GM12878 (cell line): ENCODE measurements around the gene ABCA10. TPM values are rescaled to one million over a fixed set of nuclear protein-coding genes. Genes with fewer than 3 reads are reported as not detected.

Experiments used
- ATAC-seq: fragments of 200-7000 bp; cut with Tn5 transposase; 3 replicates; pipeline ENCODE4 v1.9.1; 2020; ENCODE audit warnings: mild to moderate bottlenecking, moderate library complexity
- BruUV-seq: library from RNA; stranded (reverse); fragments of 400-500 nt; replicated peaks from 2 replicates; lab custom pipeline; 2021; lab: Mats Ljungman, UMichigan
- CTCF ChIA-PET: fragments of 300-600 bp; sonication (Branson Sonifier 250); formaldehyde crosslinking; extraction: SDS; loops from one replicate; lab custom pipeline; 2021; ENCODE audit warnings: inconsistent platforms; lab: Yijun Ruan, JAX
- POLR2A ChIA-PET: fragments of 350-600 bp; formaldehyde crosslinking; extraction: SDS; loops from one replicate; lab custom pipeline; 2021; ENCODE audit warnings: inconsistent platforms; lab: Charles Lee
- RAD21 ChIA-PET: fragments of 300-600 bp; sonication (Branson Sonifier 250); formaldehyde crosslinking; loops from one replicate; lab custom pipeline; 2023; ENCODE audit warnings: antibody characterized with exemption; ENCODE audit not compliant: unreplicated experiment; lab: Charles Lee
- SMC1A ChIA-PET: fragments of 300-600 bp; sonication (Branson Sonifier 250); formaldehyde crosslinking; loops from one replicate; lab custom pipeline; 2023; ENCODE audit not compliant: unreplicated experiment, uncharacterized antibody; lab: Charles Lee
- DNase-seq: peaks from one replicate; pipeline ENCODE4 v3.0.0-alpha.2; 2011; ENCODE audit warnings: low read depth, low spot score
- FAIRE-seq: peaks from 3 replicates; lab custom pipeline; 2011; peaks lifted over from hg19 to GRCh38; lab: Jason Lieb, UNC
- H2AFZ ChIP-seq: 2 replicates; pipeline ENCODE4 v1.6.0; 2011; ENCODE audit warnings: low read depth, low read length, control low read depth; ENCODE audit not compliant: control insufficient read depth
- H3K27ac ChIP-seq: 2 replicates; pipeline ENCODE4 v1.5.1; 2011; ENCODE audit warnings: control low read depth; ENCODE audit not compliant: control insufficient read depth, insufficient read depth
- H3K27me3 ChIP-seq, 2 experiments: replicated peaks in 1 of 2; 2 replicates each; pipeline versions ENCODE4 v1.6.0 to v1.6.1; 2011; ENCODE audit warnings: low read length in 1 of 2; ENCODE audit not compliant: control insufficient read depth in 2 of 2, insufficient read depth in 2 of 2
- H3K36me3 ChIP-seq, 2 experiments: 2 replicates each; pipeline ENCODE4 v1.5.1; 2011; ENCODE audit warnings: low read length in 1 of 2; ENCODE audit not compliant: control insufficient read depth in 2 of 2, insufficient read depth in 2 of 2
- H3K4me1 ChIP-seq: 2 replicates; pipeline ENCODE4 v1.6.1; 2011; ENCODE audit warnings: mild to moderate bottlenecking, low read length, moderate library complexity, mixed read lengths; ENCODE audit not compliant: control insufficient read depth, insufficient read depth
- H3K4me2 ChIP-seq: 2 replicates; pipeline ENCODE4 v1.6.0; 2011; ENCODE audit warnings: control low read depth; ENCODE audit not compliant: control insufficient read depth, insufficient read depth
- H3K4me3 ChIP-seq: fragments of 200-600 bp; sonication (generic); 2 replicates; pipeline ENCODE4 v1.5.1; 2016
- H3K79me2 ChIP-seq: 2 replicates; pipeline ENCODE4 v1.6.0; 2011; ENCODE audit warnings: low read length; ENCODE audit not compliant: control insufficient read depth, insufficient read depth
- H3K9ac ChIP-seq: 2 replicates; pipeline ENCODE4 v1.8.0; 2011; ENCODE audit warnings: low read length, control low read depth, mixed read lengths; ENCODE audit not compliant: control insufficient read depth, insufficient read depth
- H3K9me3 ChIP-seq: replicated peaks from 3 replicates; pipeline ENCODE4 v1.5.1; 2011; ENCODE audit warnings: mild to moderate bottlenecking, low read length; ENCODE audit not compliant: control insufficient read depth, insufficient read depth
- H4K20me1 ChIP-seq: 2 replicates; pipeline ENCODE4 v1.6.0; 2011; ENCODE audit not compliant: control insufficient read depth, insufficient read depth
- FOS ChIP-seq: IDR thresholded peaks from 3 replicates; pipeline ENCODE4 v1.6.1; 2011; ENCODE audit warnings: borderline replicate concordance; ENCODE audit not compliant: insufficient read length; ENCODE audit errors: extremely low read depth
- IRF5 ChIP-seq: fragments of 450-650 bp; IDR thresholded peaks from 2 replicates; pipeline ENCODE4 v1.6.1; 2017; ENCODE audit warnings: borderline replicate concordance
- NFXL1 ChIP-seq: fragments of 450-650 bp; IDR thresholded peaks from 2 replicates; pipeline ENCODE4 v1.6.1; 2017; ENCODE audit warnings: antibody characterized with exemption, mild to moderate bottlenecking, borderline replicate concordance
- RELA ChIP-seq: fragments of 450-650 bp; IDR thresholded peaks from 2 replicates; pipeline ENCODE4 v1.8.0; 2014; ENCODE audit warnings: borderline replicate concordance; ENCODE audit not compliant: partially characterized antibody
- SP1 ChIP-seq: IDR thresholded peaks from one replicate; pipeline ENCODE4 v1.6.1; 2011; ENCODE audit warnings: low read depth, low read length
- ZNF217 ChIP-seq: fragments of 450-650 bp; IDR thresholded peaks from 2 replicates; pipeline ENCODE4 v1.6.1; 2017; ENCODE audit warnings: antibody characterized with exemption, mild to moderate bottlenecking
- ZNF24 ChIP-seq: fragments of 450-650 bp; IDR thresholded peaks from 2 replicates; pipeline ENCODE4 v1.6.1; 2017; ENCODE audit warnings: antibody characterized with exemption, mild to moderate bottlenecking
- WGBS: methylation state at CpG from one replicate; pipeline ENCODE4 v1.1.6; 2016; ENCODE audit warnings: low lambda C conversion rate; ENCODE audit not compliant: insufficient replicate concordance, insufficient coverage; ENCODE audit errors: missing lambda C conversion rate; 5-methylcytosine and 5-hydroxymethylcytosine counted together
- in situ Hi-C: fragments of 300-500 bp; cut with MboI; formaldehyde crosslinking; loops from 9 replicates; pipeline ENCODE4 v1.14.3; 2018; ENCODE audit warnings: mixed read lengths
- intact Hi-C: fragments of 100-400 bp; cut with micrococcal nuclease; formaldehyde crosslinking; loops from one replicate; pipeline ENCODE4 v1.14.2; 2022; ENCODE audit not compliant: unreplicated experiment
- polyA plus RNA-seq, 11 experiments: library from polyadenylated mRNA; depleted of rRNA in 4 of 11; unstranded in 6 of 11; stranded (reverse) in 5 of 11; fragments of >200 nt; fragmentation: Nextera tagmentation in 4 of 11; fragmentation: Illumina TruSeq in 1 of 11; extraction: Ambion mirVana in 4 of 11; extraction: Trizol in 1 of 11; gene quantifications; 1 replicate in 1 of 11; 2 replicates in 10 of 11; pipeline versions ENCODE4 v1.2.1 to v1.2.3, GENCODE V29; 2011 to 2016; ENCODE audit warnings: inconsistent platforms in 2 of 11, missing spikeins in 2 of 11, low read depth in 1 of 11
- total RNA-seq, 4 experiments: library from RNA; depleted of rRNA in 3 of 4; stranded (reverse); fragments of >200 nt in 3 of 4; fragmentation: Illumina TruSeq in 1 of 4; extraction: Trizol in 1 of 4; gene quantifications; 2 replicates each; pipeline versions ENCODE4 v1.2.1 to v1.2.3, GENCODE V29; 2013 to 2021
- TF ChIP-seq, protein P1 (sequence below): fragments of 450-650 bp; IDR thresholded peaks from 2 replicates; pipeline ENCODE4 v1.6.1; 2017; ENCODE audit warnings: mild to moderate bottlenecking
- TF ChIP-seq, protein P2 (sequence below): fragments of 450-650 bp; IDR thresholded peaks from 2 replicates; pipeline ENCODE4 v1.6.1; 2016; ENCODE audit warnings: mild to moderate bottlenecking
- TF ChIP-seq, protein P3 (sequence below): fragments of 450-650 bp; IDR thresholded peaks from 2 replicates; pipeline ENCODE4 v1.6.1; 2017; ENCODE audit warnings: mild to moderate bottlenecking, moderate library complexity
- TF ChIP-seq, protein P4 (sequence below): fragments of 450-650 bp; IDR thresholded peaks from 2 replicates; pipeline ENCODE4 v1.6.1; 2018; ENCODE audit warnings: borderline replicate concordance, mild to moderate bottlenecking; ENCODE audit not compliant: partially characterized antibody

ABCA10 gene
- total and polyA plus RNA-seq, 10 of the 15 experiments (the other 5 are each of a cell fraction or from before 2014, with no cell fraction given), result 0.33 to 3.0 (median 0.83) TPM

DNA sequence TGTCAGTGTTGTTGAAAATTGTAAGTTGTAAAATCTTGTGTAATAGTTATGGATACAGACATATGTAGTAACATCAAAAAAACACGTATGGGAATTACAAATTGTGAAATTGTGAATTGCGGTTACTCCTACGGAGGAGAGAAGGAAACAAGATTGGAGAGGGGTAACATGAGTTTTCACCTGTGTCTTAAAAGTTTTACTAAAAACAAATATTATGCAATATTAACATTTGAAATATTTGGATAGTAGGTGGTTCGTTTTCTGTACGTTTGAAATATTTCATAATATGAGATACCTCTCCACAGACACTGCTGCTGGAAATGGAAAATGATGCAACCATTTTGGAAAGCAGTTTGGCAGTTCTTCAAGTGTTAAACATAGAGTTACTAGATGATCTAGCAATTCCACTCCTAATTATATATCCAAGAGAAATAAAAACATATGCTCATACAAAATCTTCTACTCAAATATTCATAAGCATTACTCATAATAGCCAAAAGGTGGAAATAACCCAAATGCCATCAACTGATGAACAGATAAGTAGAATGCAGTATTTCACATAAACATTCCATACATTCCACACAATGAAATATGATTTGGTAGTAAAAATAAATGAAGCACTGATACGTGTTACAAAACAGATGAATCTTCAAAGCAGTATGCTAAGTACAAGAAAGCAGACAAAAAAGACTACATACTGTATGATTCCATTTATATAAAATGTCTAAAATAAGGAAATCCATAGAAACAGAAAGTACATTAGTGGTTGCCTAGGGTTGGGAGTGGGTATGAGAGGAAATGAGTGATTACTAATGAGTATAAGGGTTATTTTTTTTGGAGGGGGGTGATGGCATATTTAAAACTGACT, 40.7 kb upstream of the ABCA10 start:
- DNase-seq (no peak), FAIRE-seq (no peak), ATAC-seq (peak; percentile 27; the same call in 1 of the 3 replicates)
- H4K20me1 ChIP-seq, result no peaks in the 10 kb centered on the region
- H2AFZ ChIP-seq, result no peak overlapping the region
- H3K9me3 ChIP-seq, result no peaks in the 10 kb centered on the region
- in situ Hi-C loops (no loop called here), intact Hi-C loops (no loop called here)
- ChIA-PET CTCF (interaction anchor here (1.1 kb wide), 1 partner anchor 24 kb away, joined by 3 read pairs; no protein-coding TSS in a partner anchor), SMC1A (interaction anchor here (0.6 kb wide), 1 partner anchor 13 kb away, joined by 3 read pairs; no protein-coding TSS in a partner anchor), POLR2A (no interaction called here), RAD21 (no interaction called here)
- H3K27ac ChIP-seq, result no peak overlapping the region
- H3K4me2 ChIP-seq, result no peak overlapping the region
- no peaks in the 10 kb centered on the region; a peak in 1 of 4 replicates for H3K36me3 ChIP-seq
- H3K4me1 ChIP-seq, result no peaks in the 10 kb centered on the region
- BruUV-seq, result no TSS peak
- H3K27me3 ChIP-seq, result no peaks in the 10 kb centered on the region
- H3K9ac ChIP-seq, result no peak overlapping the region
- no peak overlapping the region for H3K4me3 ChIP-seq
- no peaks in the 10 kb centered on the region for H3K79me2 ChIP-seq
- 98% methylated on average over 6 of the region's 6 CpGs for WGBS
- TF ChIP-seq, protein P1, sequence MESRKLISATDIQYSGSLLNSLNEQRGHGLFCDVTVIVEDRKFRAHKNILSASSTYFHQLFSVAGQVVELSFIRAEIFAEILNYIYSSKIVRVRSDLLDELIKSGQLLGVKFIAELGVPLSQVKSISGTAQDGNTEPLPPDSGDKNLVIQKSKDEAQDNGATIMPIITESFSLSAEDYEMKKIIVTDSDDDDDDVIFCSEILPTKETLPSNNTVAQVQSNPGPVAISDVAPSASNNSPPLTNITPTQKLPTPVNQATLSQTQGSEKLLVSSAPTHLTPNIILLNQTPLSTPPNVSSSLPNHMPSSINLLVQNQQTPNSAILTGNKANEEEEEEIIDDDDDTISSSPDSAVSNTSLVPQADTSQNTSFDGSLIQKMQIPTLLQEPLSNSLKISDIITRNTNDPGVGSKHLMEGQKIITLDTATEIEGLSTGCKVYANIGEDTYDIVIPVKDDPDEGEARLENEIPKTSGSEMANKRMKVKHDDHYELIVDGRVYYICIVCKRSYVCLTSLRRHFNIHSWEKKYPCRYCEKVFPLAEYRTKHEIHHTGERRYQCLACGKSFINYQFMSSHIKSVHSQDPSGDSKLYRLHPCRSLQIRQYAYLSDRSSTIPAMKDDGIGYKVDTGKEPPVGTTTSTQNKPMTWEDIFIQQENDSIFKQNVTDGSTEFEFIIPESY, result no peak
- TF ChIP-seq, protein P2, sequence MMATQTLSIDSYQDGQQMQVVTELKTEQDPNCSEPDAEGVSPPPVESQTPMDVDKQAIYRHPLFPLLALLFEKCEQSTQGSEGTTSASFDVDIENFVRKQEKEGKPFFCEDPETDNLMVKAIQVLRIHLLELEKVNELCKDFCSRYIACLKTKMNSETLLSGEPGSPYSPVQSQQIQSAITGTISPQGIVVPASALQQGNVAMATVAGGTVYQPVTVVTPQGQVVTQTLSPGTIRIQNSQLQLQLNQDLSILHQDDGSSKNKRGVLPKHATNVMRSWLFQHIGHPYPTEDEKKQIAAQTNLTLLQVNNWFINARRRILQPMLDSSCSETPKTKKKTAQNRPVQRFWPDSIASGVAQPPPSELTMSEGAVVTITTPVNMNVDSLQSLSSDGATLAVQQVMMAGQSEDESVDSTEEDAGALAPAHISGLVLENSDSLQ, result no peak
- TF ChIP-seq NFXL1 (no peak), SP1 (no peak), IRF5 (no peak), RELA (no peak), ZNF217 (no peak), FOS (no peak), ZNF24 (no peak)
- TF ChIP-seq, protein P3, sequence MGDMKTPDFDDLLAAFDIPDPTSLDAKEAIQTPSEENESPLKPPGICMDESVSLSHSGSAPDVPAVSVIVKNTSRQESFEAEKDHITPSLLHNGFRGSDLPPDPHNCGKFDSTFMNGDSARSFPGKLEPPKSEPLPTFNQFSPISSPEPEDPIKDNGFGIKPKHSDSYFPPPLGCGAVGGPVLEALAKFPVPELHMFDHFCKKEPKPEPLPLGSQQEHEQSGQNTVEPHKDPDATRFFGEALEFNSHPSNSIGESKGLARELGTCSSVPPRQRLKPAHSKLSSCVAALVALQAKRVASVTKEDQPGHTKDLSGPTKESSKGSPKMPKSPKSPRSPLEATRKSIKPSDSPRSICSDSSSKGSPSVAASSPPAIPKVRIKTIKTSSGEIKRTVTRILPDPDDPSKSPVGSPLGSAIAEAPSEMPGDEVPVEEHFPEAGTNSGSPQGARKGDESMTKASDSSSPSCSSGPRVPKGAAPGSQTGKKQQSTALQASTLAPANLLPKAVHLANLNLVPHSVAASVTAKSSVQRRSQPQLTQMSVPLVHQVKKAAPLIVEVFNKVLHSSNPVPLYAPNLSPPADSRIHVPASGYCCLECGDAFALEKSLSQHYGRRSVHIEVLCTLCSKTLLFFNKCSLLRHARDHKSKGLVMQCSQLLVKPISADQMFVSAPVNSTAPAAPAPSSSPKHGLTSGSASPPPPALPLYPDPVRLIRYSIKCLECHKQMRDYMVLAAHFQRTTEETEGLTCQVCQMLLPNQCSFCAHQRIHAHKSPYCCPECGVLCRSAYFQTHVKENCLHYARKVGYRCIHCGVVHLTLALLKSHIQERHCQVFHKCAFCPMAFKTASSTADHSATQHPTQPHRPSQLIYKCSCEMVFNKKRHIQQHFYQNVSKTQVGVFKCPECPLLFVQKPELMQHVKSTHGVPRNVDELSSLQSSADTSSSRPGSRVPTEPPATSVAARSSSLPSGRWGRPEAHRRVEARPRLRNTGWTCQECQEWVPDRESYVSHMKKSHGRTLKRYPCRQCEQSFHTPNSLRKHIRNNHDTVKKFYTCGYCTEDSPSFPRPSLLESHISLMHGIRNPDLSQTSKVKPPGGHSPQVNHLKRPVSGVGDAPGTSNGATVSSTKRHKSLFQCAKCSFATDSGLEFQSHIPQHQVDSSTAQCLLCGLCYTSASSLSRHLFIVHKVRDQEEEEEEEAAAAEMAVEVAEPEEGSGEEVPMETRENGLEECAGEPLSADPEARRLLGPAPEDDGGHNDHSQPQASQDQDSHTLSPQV, result no peak
- TF ChIP-seq, protein P4, sequence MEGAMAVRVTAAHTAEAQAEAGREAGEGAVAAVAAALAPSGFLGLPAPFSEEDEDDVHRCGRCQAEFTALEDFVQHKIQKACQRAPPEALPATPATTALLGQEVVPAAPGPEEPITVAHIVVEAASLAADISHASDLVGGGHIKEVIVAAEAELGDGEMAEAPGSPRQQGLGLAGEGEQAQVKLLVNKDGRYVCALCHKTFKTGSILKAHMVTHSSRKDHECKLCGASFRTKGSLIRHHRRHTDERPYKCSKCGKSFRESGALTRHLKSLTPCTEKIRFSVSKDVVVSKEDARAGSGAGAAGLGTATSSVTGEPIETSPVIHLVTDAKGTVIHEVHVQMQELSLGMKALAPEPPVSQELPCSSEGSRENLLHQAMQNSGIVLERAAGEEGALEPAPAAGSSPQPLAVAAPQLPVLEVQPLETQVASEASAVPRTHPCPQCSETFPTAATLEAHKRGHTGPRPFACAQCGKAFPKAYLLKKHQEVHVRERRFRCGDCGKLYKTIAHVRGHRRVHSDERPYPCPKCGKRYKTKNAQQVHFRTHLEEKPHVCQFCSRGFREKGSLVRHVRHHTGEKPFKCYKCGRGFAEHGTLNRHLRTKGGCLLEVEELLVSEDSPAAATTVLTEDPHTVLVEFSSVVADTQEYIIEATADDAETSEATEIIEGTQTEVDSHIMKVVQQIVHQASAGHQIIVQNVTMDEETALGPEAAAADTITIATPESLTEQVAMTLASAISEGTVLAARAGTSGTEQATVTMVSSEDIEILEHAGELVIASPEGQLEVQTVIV, result no peak
